ENCODE results near the gene FMNL3. TPM values are rescaled to one million over a fixed set of nuclear protein-coding genes. Genes with fewer than 3 reads are reported as not detected.

FMNL3 gene
- total and polyA plus RNA-seq, 4 donors = 0.72 to 4.5 (median 2.6) TPM

GRCh38 chr12:49616533-49617219, 90.5 kb downstream of the FMNL3 start:
- TF ChIP-seq FOXA2 (IDR thresholded peaks at IDR 0.05) (no peak), TAF1 (conservative IDR thresholded peaks at IDR 0.05) (no peak), CTCF (IDR thresholded peaks at IDR 0.05; ENCODE audit: low read depth, low read length, missing input control) (no peak)
- TF ChIP-seq, protein P1, sequence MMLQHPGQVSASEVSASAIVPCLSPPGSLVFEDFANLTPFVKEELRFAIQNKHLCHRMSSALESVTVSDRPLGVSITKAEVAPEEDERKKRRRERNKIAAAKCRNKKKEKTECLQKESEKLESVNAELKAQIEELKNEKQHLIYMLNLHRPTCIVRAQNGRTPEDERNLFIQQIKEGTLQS (IDR thresholded peaks at IDR 0.05) = no peak
- TF ChIP-seq, protein P2, sequence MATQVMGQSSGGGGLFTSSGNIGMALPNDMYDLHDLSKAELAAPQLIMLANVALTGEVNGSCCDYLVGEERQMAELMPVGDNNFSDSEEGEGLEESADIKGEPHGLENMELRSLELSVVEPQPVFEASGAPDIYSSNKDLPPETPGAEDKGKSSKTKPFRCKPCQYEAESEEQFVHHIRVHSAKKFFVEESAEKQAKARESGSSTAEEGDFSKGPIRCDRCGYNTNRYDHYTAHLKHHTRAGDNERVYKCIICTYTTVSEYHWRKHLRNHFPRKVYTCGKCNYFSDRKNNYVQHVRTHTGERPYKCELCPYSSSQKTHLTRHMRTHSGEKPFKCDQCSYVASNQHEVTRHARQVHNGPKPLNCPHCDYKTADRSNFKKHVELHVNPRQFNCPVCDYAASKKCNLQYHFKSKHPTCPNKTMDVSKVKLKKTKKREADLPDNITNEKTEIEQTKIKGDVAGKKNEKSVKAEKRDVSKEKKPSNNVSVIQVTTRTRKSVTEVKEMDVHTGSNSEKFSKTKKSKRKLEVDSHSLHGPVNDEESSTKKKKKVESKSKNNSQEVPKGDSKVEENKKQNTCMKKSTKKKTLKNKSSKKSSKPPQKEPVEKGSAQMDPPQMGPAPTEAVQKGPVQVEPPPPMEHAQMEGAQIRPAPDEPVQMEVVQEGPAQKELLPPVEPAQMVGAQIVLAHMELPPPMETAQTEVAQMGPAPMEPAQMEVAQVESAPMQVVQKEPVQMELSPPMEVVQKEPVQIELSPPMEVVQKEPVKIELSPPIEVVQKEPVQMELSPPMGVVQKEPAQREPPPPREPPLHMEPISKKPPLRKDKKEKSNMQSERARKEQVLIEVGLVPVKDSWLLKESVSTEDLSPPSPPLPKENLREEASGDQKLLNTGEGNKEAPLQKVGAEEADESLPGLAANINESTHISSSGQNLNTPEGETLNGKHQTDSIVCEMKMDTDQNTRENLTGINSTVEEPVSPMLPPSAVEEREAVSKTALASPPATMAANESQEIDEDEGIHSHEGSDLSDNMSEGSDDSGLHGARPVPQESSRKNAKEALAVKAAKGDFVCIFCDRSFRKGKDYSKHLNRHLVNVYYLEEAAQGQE (IDR thresholded peaks at IDR 0.05) = no peak

DNA sequence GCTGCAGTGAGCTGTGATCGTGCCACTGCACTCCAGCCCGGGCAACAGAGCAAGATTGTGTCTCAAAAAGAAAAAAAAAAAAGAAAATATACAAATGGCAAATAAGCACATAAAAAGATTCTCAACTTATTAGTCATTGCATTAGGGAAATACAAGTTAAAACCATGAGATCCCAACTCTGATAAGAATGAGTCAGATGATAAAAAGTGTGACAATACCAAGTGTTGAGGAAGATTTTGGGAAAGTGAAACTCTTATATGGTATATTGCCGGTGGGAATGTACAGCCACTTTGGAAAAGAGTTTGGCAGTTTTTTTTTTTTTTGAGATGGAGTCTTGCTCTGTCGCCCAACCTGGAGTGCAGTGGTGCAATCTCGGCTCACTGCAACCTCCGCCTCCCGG, 91.5 kb downstream of the FMNL3 start:
- Histone ChIP-seq H3K4me3 (ENCODE audit: low read depth in 1 of 3, low read length in 3 of 3) (no peak overlapping the region), H3K9me3 (ENCODE audit: control insufficient read depth in 4 of 4, low read length in 3 of 4) (no peaks in the 10 kb centered on the region), H3K27ac (ENCODE audit: low read depth in 1 of 2, low read length in 2 of 2) (no peak overlapping the region), H3K36me3 (ENCODE audit: control insufficient read depth in 4 of 4, insufficient read depth in 3 of 4, low read depth in 1 of 4, low read length in 3 of 4) (no peaks in the 10 kb centered on the region), H3K9ac (ENCODE audit: low read depth in 1 of 2, low read length in 2 of 2) (no peak overlapping the region), H3K4me1 (ENCODE audit: control insufficient read depth in 4 of 4, insufficient read depth in 4 of 4, low read length in 3 of 4) (peaks cover 0 to 5% (median 2%) of the 10 kb centered on the region in 4 donors), H3K27me3 (ENCODE audit: control insufficient read depth in 4 of 4, insufficient read depth in 4 of 4, low read length in 3 of 4) (no peaks in the 10 kb centered on the region)
- no peak for DNase-seq (ENCODE audit: low spot score)
- WGBS = 98% methylated on average over 7 of the region's 7 CpGs
- TF ChIP-seq JUND (IDR thresholded peaks at IDR 0.05) (no peak), RAD21 (IDR thresholded peaks at IDR 0.05) (no peak), NR2F2 (IDR thresholded peaks at IDR 0.05) (no peak), YY1 (IDR thresholded peaks at IDR 0.05) (no peak), FOXA2 (IDR thresholded peaks at IDR 0.05) (no peak), ZBTB33 (IDR thresholded peaks at IDR 0.05) (no peak), HNF4G (IDR thresholded peaks at IDR 0.05) (no peak), SP1 (IDR thresholded peaks at IDR 0.05) (no peak), FOXA1 (IDR thresholded peaks at IDR 0.05) (no peak), CTCF (IDR thresholded peaks at IDR 0.05; ENCODE audit: low read depth, low read length, missing input control) (no peak), RXRA (IDR thresholded peaks at IDR 0.05) (no peak), HNF4A (conservative IDR thresholded peaks at IDR 0.05) (no peak), EGR1 (IDR thresholded peaks at IDR 0.05; ENCODE audit: low read depth in 2 of 2) (no peak)
- TF ChIP-seq, protein P2 (IDR thresholded peaks at IDR 0.05) = no peak
- TF ChIP-seq, protein P3, sequence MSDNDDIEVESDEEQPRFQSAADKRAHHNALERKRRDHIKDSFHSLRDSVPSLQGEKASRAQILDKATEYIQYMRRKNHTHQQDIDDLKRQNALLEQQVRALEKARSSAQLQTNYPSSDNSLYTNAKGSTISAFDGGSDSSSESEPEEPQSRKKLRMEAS (IDR thresholded peaks at IDR 0.05) = no peak
- TF ChIP-seq, protein P1 (IDR thresholded peaks at IDR 0.05) = no peak

More at GRCh38 chr12:49616533-49617219, 90.5 kb downstream of the FMNL3 start:
- H3K9me3 ChIP-seq (ENCODE audit: control insufficient read depth in 4 of 4, low read length in 3 of 4) = no peaks in the 10 kb centered on the region
- H3K27ac ChIP-seq (ENCODE audit: low read depth in 1 of 2, low read length in 2 of 2) = no peak overlapping the region
- peaks cover 0 to 7% (median 3%) of the 10 kb centered on the region in 4 donors for H3K4me1 ChIP-seq (ENCODE audit: control insufficient read depth in 4 of 4, insufficient read depth in 4 of 4, low read length in 3 of 4)
- no peaks in the 10 kb centered on the region for H3K27me3 ChIP-seq (ENCODE audit: control insufficient read depth in 4 of 4, insufficient read depth in 4 of 4, low read length in 3 of 4)
- no peak overlapping the region for H3K9ac ChIP-seq (ENCODE audit: low read depth in 1 of 2, low read length in 2 of 2)
- H3K4me3 ChIP-seq (ENCODE audit: low read depth in 1 of 3, low read length in 3 of 3) = no peak overlapping the region
- 39% methylated on average over 5 of the region's 5 CpGs for WGBS
- H3K36me3 ChIP-seq (ENCODE audit: control insufficient read depth in 4 of 4, insufficient read depth in 3 of 4, low read depth in 1 of 4, low read length in 3 of 4) = no peaks in the 10 kb centered on the region
- no peak for DNase-seq (ENCODE audit: low spot score)

Data from liver (tissue), 9 donors.